A549 (cell line): ENCODE results near the gene KRT14. TPM values are rescaled to one million over a fixed set of nuclear protein-coding genes. Genes with fewer than 3 reads are reported as not detected.
"Not testable (repeated sequence)": the region's sequence is repeated elsewhere in the genome, so short reads cannot be mapped to it uniquely, and the experiment has no call there.

Source experiments
- ATAC-seq, 2 experiments: fragments of 200-7000 bp in 1 of 2; fragments of >200 bp in 1 of 2; cut with Nextera tagmentation in 1 of 2; cut with Tn5 transposase in 1 of 2; 3 replicates each; pipeline versions ENCODE4 v1.8.0 to v1.9.1; 2018 to 2020; ENCODE audit warnings: mild to moderate bottlenecking in 1 of 2, moderate library complexity in 1 of 2
- CTCF ChIA-PET: fragments of 300-600 bp; sonication (Branson Sonifier 250); formaldehyde crosslinking; extraction: SDS; loops from one replicate; lab custom pipeline; 2021; ENCODE audit warnings: antibody characterized with exemption, inconsistent platforms; lab: Yijun Ruan, JAX
- POLR2A ChIA-PET: fragments of 350-600 bp; formaldehyde crosslinking; extraction: SDS; loops from one replicate; lab custom pipeline; 2021; ENCODE audit warnings: antibody characterized with exemption, inconsistent platforms; lab: Yijun Ruan, JAX
- DNase-seq, 2 experiments: peaks; one replicate each; pipeline versions ENCODE4 v3.0.0 to v3.0.0-alpha.2; 2011 to 2016; ENCODE audit warnings: low read depth in 1 of 2, low spot score in 1 of 2
- FAIRE-seq: peaks from 2 replicates; lab custom pipeline; 2011; peaks lifted over from hg19 to GRCh38; lab: Jason Lieb, UNC
- H3K27ac ChIP-seq, 2 experiments: fragments of >200 bp; sonication (Bioruptor Twin); formaldehyde crosslinking; 3 replicates each; pipeline ENCODE4 v1.5.1; 2016 to 2017
- H3K4me1 ChIP-seq: fragments of >200 bp; sonication (Bioruptor Twin); formaldehyde crosslinking; 3 replicates; pipeline ENCODE4 v1.6.1; 2016
- H3K4me2 ChIP-seq: fragments of >200 bp; sonication (Bioruptor Twin); formaldehyde crosslinking; 3 replicates; pipeline ENCODE4 v1.6.1; 2016
- H3K4me3 ChIP-seq: fragments of >200 bp; sonication (Bioruptor Twin); formaldehyde crosslinking; 3 replicates; pipeline ENCODE4 v1.5.1; 2016
- H3K9me3 ChIP-seq: fragments of >200 bp; sonication (Bioruptor Twin); formaldehyde crosslinking; 3 replicates; pipeline ENCODE4 v1.6.1; 2016
- ATOH8 ChIP-seq: fragments of 250-450 bp; sonication (Bioruptor Pico); IDR thresholded peaks from 2 replicates; pipeline ENCODE4 v1.5.0; 2020; ENCODE audit warnings: low read depth, mild to moderate bottlenecking, moderate library complexity
- CBX2 ChIP-seq: fragments of 200-600 bp; sonication (generic); IDR thresholded peaks from 2 replicates; pipeline ENCODE4 v1.6.1; 2016; ENCODE audit warnings: low read depth, mild to moderate bottlenecking, borderline replicate concordance
- CHD4 ChIP-seq: fragments of 200-600 bp; sonication (generic); IDR thresholded peaks from 2 replicates; pipeline ENCODE4 v1.6.1; 2016; ENCODE audit warnings: antibody characterized with exemption, mild to moderate bottlenecking, borderline replicate concordance
- CTCF ChIP-seq: fragments of >200 bp; sonication (Bioruptor Twin); formaldehyde crosslinking; IDR thresholded peaks from 3 replicates; pipeline ENCODE4 v1.5.1; 2016
- E2F6 ChIP-seq: IDR thresholded peaks from 2 replicates; pipeline ENCODE4 v1.6.1; 2012; ENCODE audit warnings: low read depth, borderline replicate concordance
- EP300 ChIP-seq, 2 experiments: fragments of >200 bp; sonication (Bioruptor Twin); formaldehyde crosslinking; IDR thresholded peaks; 2 replicates in 1 of 2; 3 replicates in 1 of 2; pipeline ENCODE4 v1.6.1; 2016 to 2017
- FOSL2 ChIP-seq, 2 experiments: fragments of 450-650 bp in 1 of 2; fragments of >200 bp in 1 of 2; sonication (Bioruptor Twin) in 1 of 2; formaldehyde crosslinking; IDR thresholded peaks; 2 replicates each; pipeline versions ENCODE4 v1.5.0 to v1.6.1; 2016 to 2020; ENCODE audit warnings: mild to moderate bottlenecking in 1 of 2, moderate library complexity in 1 of 2
- FOXS1 ChIP-seq: fragments of 250-450 bp; sonication (Bioruptor Pico); IDR thresholded peaks from 2 replicates; pipeline ENCODE4 v1.5.0; 2020; ENCODE audit warnings: mild to moderate bottlenecking, moderate library complexity
- GATA3 ChIP-seq: IDR thresholded peaks from 2 replicates; pipeline ENCODE4 v1.6.1; 2012; ENCODE audit warnings: borderline replicate concordance
- HES2 ChIP-seq: fragments of >200 bp; sonication (Bioruptor Twin); formaldehyde crosslinking; IDR thresholded peaks from 2 replicates; pipeline ENCODE4 v1.6.1; 2016
- HEYL ChIP-seq: fragments of 250-450 bp; sonication (Bioruptor Pico); IDR thresholded peaks from 2 replicates; pipeline ENCODE4 v1.8.0; 2021; ENCODE audit warnings: mild to moderate bottlenecking, moderate library complexity
- HOXB13 ChIP-seq: fragments of 250-450 bp; sonication (Bioruptor Pico); IDR thresholded peaks from 2 replicates; pipeline ENCODE4 v1.5.0; 2020; ENCODE audit warnings: low read depth, mild to moderate bottlenecking, moderate library complexity
- HOXB5 ChIP-seq: fragments of 250-450 bp; sonication (Bioruptor Pico); IDR thresholded peaks from 2 replicates; pipeline ENCODE4 v1.5.0; 2020; ENCODE audit warnings: mild to moderate bottlenecking, moderate library complexity
- MAX ChIP-seq: IDR thresholded peaks from 2 replicates; pipeline ENCODE4 v1.6.1; 2012
- MAZ ChIP-seq: fragments of 150-350 bp; IDR thresholded peaks from 2 replicates; pipeline ENCODE4 v1.6.1; 2014; ENCODE audit warnings: antibody characterized with exemption, low read depth, low read length, borderline replicate concordance
- NR3C1 ChIP-seq: fragments of >200 bp; sonication (Bioruptor Twin); formaldehyde crosslinking; IDR thresholded peaks from 3 replicates; pipeline ENCODE4 v1.6.1; 2017
- PHF8 ChIP-seq: fragments of 200-600 bp; sonication (generic); IDR thresholded peaks from 2 replicates; pipeline ENCODE4 v1.6.1; 2016; ENCODE audit warnings: low read depth, mild to moderate bottlenecking, antibody characterized with exemption, moderate library complexity, borderline replicate concordance
- RCOR1 ChIP-seq: fragments of 150-350 bp; IDR thresholded peaks from 2 replicates; pipeline ENCODE4 v1.6.1; 2014; ENCODE audit warnings: antibody characterized with exemption, low read length, low read depth
- RNF2 ChIP-seq: fragments of 200-600 bp; sonication (generic); IDR thresholded peaks from 2 replicates; pipeline ENCODE4 v1.6.1; 2016; ENCODE audit warnings: low read depth, mild to moderate bottlenecking, antibody characterized with exemption, moderate library complexity, borderline replicate concordance
- SMC3 ChIP-seq: fragments of >200 bp; sonication (Bioruptor Twin); formaldehyde crosslinking; IDR thresholded peaks from 3 replicates; pipeline ENCODE4 v1.6.1; 2018; ENCODE audit warnings: inconsistent platforms
- WGBS: methylation state at CpG from one replicate; pipeline ENCODE4 v1.1.6; 2017; ENCODE audit errors: missing lambda C conversion rate; 5-methylcytosine and 5-hydroxymethylcytosine counted together
- polyA plus RNA-seq, 4 experiments: library from polyadenylated mRNA; depleted of rRNA in 3 of 4; stranded (reverse); fragments of >200 nt; fragmentation: RNase III in 1 of 4; extraction: RNeasy Plus Mini Kit Qiagen cat#74134 plus additional on column Dnase treatment in 1 of 4; gene quantifications; 2 replicates in 3 of 4; 3 replicates in 1 of 4; pipeline ENCODE4 v1.2.3, GENCODE V29; 2011 to 2017

KRT14 gene
- polyA plus RNA-seq, 2 of the 4 experiments (the other 2 are of a cell fraction), result 0.04 to 0.10 TPM

- 81% methylated on average over 23 of the region's 25 CpGs for WGBS
- DNase-seq, result no peak
- peaks cover 17% of the 10 kb centered on the region for H3K9me3 ChIP-seq
- no peak overlapping the region for H3K4me2 ChIP-seq
- no peak overlapping the region for H3K4me3 ChIP-seq
- no peak for TF ChIP-seq EP300 (IDR thresholded peaks at IDR 0.05)
- TF ChIP-seq E2F6, result no peak
- TF ChIP-seq RCOR1, result no peak
- TF ChIP-seq FOXS1 (CRISPR knock-in tag), result no peak
- no peak for TF ChIP-seq GATA3
- TF ChIP-seq HEYL (CRISPR knock-in tag), result no peak
- TF ChIP-seq HES2, result no peak
- TF ChIP-seq CBX2, result no peak
- no peak for TF ChIP-seq MAZ
- no peak for TF ChIP-seq RNF2
- no peak for TF ChIP-seq NR3C1
- no peak for TF ChIP-seq SMC3
- TF ChIP-seq FOSL2 (IDR thresholded peaks at IDR 0.05), result no peak
- no peak for TF ChIP-seq FOSL2 (CRISPR knock-in tag; IDR thresholded peaks at IDR 0.05)
- TF ChIP-seq HOXB13 (CRISPR knock-in tag), result no peak
- no peak for TF ChIP-seq PHF8
- no peak for TF ChIP-seq HOXB5 (CRISPR knock-in tag)
- TF ChIP-seq MAX, result no peak
- no peak for TF ChIP-seq CHD4
- TF ChIP-seq ATOH8, result no peak
- FAIRE-seq, result no peak
- POLR2A ChIA-PET, result no interaction called here
- ATAC-seq, result no peak; a peak in 1 of 6 replicates
- peaks cover 12% of the 10 kb centered on the region for H3K4me1 ChIP-seq
- no peak overlapping the region for H3K27ac ChIP-seq
- CTCF ChIA-PET, result interaction anchor here (0.6 to 5.3 kb wide), 7 partner anchors 9 to 754 kb away, joined by 3 to 28 read pairs (median 6); no protein-coding TSS in a partner anchor
These were observed 24.4 kb upstream of the KRT14 start for GRCh38 chr17:41610965-41611640.

GRCh38 chr17:41610061-41610517, 23.4 kb upstream of the KRT14 start:
- H3K4me3 ChIP-seq, H3K27ac ChIP-seq, FAIRE-seq, H3K4me2 ChIP-seq, DNase-seq: not testable (repeated sequence)
- H3K9me3 ChIP-seq, result peaks cover 23% of the 10 kb centered on the region
- peak; percentile 14 to 61; a peak in 3 of 6 replicates for ATAC-seq
- 0 out of 3 replicates have a peak, but pooled peaks have one; percentile 7 for TF ChIP-seq CTCF
- TF ChIP-seq, all 56 proteins: peak for 1; not testable (repeated sequence) for 55
- POLR2A ChIA-PET, result not testable (repeated sequence)
- WGBS, result 58% methylated on average over 10 of the region's 10 CpGs
- H3K4me1 ChIP-seq, result peaks cover 12% of the 10 kb centered on the region
- CTCF ChIA-PET, result interaction anchor here (1.0 to 5.3 kb wide), 7 partner anchors 8 to 753 kb away, joined by 3 to 28 read pairs (median 6); no protein-coding TSS in a partner anchor
